ENCODE results near the gene TMEM135. TPM values are rescaled to one million over a fixed set of nuclear protein-coding genes. Genes with fewer than 3 reads are reported as not detected.

Gene TMEM135
- total RNA-seq, 1 experiment from 2014 or later: 70.3 TPM

DNA sequence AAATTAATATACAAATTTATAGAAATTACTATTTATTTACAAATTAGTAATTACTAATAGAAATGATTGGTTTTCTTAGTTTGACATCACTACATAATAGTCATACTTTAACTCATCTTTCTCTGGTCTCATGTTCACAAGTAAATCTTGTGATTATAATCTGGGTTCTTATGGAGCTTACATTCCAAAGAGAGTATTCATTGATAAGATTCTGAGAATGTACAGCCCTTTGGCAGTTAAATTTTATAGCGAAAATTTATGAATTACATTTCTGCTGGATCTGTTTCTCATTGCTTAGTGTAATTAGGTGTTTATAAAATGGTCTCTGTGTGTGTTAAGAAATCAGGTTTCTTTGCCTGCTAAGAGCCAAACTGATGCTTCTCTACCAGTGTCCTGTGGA is 175.2 kb downstream of the TMEM135 start:
- Histone ChIP-seq H3K4me3 (ENCODE audit: low read depth, low read length, poor library complexity, severe bottlenecking) (no peak overlapping the region), H3K27me3 (replicated peaks; ENCODE audit: insufficient read depth, low read depth, low read length, poor library complexity) (no peaks in the 10 kb centered on the region), H3K36me3 (ENCODE audit: insufficient read depth, low read length, poor library complexity, severe bottlenecking) (no peaks in the 10 kb centered on the region), H3K27ac (ENCODE audit: low read depth, low read length, poor library complexity, severe bottlenecking) (no peak overlapping the region), H3K4me1 (ENCODE audit: insufficient read depth, low read length, poor library complexity, severe bottlenecking) (peaks cover 10% of the 10 kb centered on the region), H3K9me3 (ENCODE audit: low read depth, low read length, poor library complexity, severe bottlenecking) (peaks cover 8% of the 10 kb centered on the region)
- TF ChIP-seq CTCF (conservative IDR thresholded peaks at IDR 0.05; ENCODE audit: low read depth, low read length) (no peak), EZH2 (IDR thresholded peaks at IDR 0.05; ENCODE audit: borderline replicate concordance, low read depth, low read length, poor library complexity, severe bottlenecking) (no peak)
- intact Hi-C loops (cut with micrococcal nuclease; ENCODE audit: unreplicated experiment): no loop called here
- no peak for DNase-seq (ENCODE audit: low spot score)
- CTCF ChIA-PET: no interaction called here
- POLR2A ChIA-PET (ENCODE audit: low non-redundant PET): interaction anchor here (0.6 kb wide), 1 partner anchor 18 kb away, joined by 3 read pairs; no protein-coding TSS in a partner anchor
- BruUV-seq (replicated peaks): no TSS peak

DNA sequence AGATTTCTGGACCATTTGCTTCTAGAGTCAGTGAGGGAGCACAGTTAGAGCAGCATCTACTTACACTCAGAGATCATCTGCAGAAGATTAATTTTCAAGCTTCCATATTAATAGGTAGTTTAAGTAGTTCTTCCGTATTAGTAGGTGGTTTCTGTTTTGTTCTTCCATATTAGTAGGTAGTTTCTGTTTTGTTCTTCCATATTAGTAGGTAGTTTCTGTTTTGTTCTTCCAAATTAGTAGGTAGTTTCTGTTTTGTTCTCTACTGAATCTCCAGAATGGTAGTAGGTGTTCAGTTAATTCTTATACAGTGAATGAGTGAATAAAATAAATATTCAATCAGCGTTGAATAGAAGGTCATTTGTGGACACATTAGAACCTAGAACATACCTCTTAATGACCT is 175.7 kb downstream of the TMEM135 start:
- Histone ChIP-seq H3K27me3 (replicated peaks; ENCODE audit: insufficient read depth, low read depth, low read length, poor library complexity) (no peaks in the 10 kb centered on the region), H3K4me1 (ENCODE audit: insufficient read depth, low read length, poor library complexity, severe bottlenecking) (peaks cover 10% of the 10 kb centered on the region), H3K27ac (ENCODE audit: low read depth, low read length, poor library complexity, severe bottlenecking) (no peak overlapping the region), H3K4me3 (ENCODE audit: low read depth, low read length, poor library complexity, severe bottlenecking) (no peak overlapping the region), H3K36me3 (ENCODE audit: insufficient read depth, low read length, poor library complexity, severe bottlenecking) (no peaks in the 10 kb centered on the region), H3K9me3 (ENCODE audit: low read depth, low read length, poor library complexity, severe bottlenecking) (peaks cover 4% of the 10 kb centered on the region)
- POLR2A ChIA-PET (ENCODE audit: low non-redundant PET): no interaction called here
- BruUV-seq (replicated peaks): no TSS peak
- DNase-seq (ENCODE audit: low spot score): no peak
- no peak for TF ChIP-seq EZH2 (IDR thresholded peaks at IDR 0.05; ENCODE audit: borderline replicate concordance, low read depth, low read length, poor library complexity, severe bottlenecking)
- no peak for TF ChIP-seq CTCF (conservative IDR thresholded peaks at IDR 0.05; ENCODE audit: low read depth, low read length)
- CTCF ChIA-PET: no interaction called here
- intact Hi-C loops (cut with micrococcal nuclease; ENCODE audit: unreplicated experiment): no loop called here

- BruUV-seq (replicated peaks): no TSS peak
- peaks cover 18% of the 10 kb centered on the region for H3K4me1 ChIP-seq (ENCODE audit: insufficient read depth, low read length, poor library complexity, severe bottlenecking)
- no peak overlapping the region for H3K27ac ChIP-seq (ENCODE audit: low read depth, low read length, poor library complexity, severe bottlenecking)
- no peak overlapping the region for H3K4me3 ChIP-seq (ENCODE audit: low read depth, low read length, poor library complexity, severe bottlenecking)
- ChIA-PET CTCF (no interaction called here), POLR2A (ENCODE audit: low non-redundant PET) (no interaction called here)
- intact Hi-C loops (cut with micrococcal nuclease; ENCODE audit: unreplicated experiment): no loop called here
- DNase-seq (ENCODE audit: low spot score): no peak
- H3K27me3 ChIP-seq (replicated peaks; ENCODE audit: insufficient read depth, low read depth, low read length, poor library complexity): no peaks in the 10 kb centered on the region
- no peaks in the 10 kb centered on the region for H3K36me3 ChIP-seq (ENCODE audit: insufficient read depth, low read length, poor library complexity, severe bottlenecking)
- no peaks in the 10 kb centered on the region for H3K9me3 ChIP-seq (ENCODE audit: low read depth, low read length, poor library complexity, severe bottlenecking)
- TF ChIP-seq CTCF (conservative IDR thresholded peaks at IDR 0.05; ENCODE audit: low read depth, low read length) (no peak), EZH2 (IDR thresholded peaks at IDR 0.05; ENCODE audit: borderline replicate concordance, low read depth, low read length, poor library complexity, severe bottlenecking) (no peak)
Measured at GRCh38 chr11:87215236-87215635, 177.5 kb downstream of the TMEM135 start.
